Esophagus muscularis mucosa (tissue), 4 donors: ENCODE measurements around the gene PFKL. TPM values are rescaled to one million over a fixed set of nuclear protein-coding genes. Genes with fewer than 3 reads are reported as not detected.

ENCODE experiments used
- DNase-seq: peaks from one replicate; pipeline ENCODE4 v3.0.0-alpha.2; 2017; ENCODE audit errors: extremely low spot score
- H3K27ac ChIP-seq, 4 donors: fragments of 200-600 bp; sonication (generic); replicated peaks in 1 of 4; 1 replicate in 3 of 4; 2 replicates in 1 of 4; pipeline ENCODE4 v1.5.1; 2016 to 2019; ENCODE audit warnings: mild to moderate bottlenecking in 1 of 4
- H3K27me3 ChIP-seq, 4 donors: fragments of 200-600 bp; sonication (generic); one replicate each; pipeline versions ENCODE4 v1.5.1 to v1.6.0; 2016 to 2019
- H3K36me3 ChIP-seq, 4 donors: fragments of 200-600 bp; sonication (generic); one replicate each; pipeline ENCODE4 v1.5.1; 2016 to 2019
- H3K4me1 ChIP-seq, 4 donors: fragments of 200-600 bp; sonication (generic); one replicate each; pipeline ENCODE4 v1.5.1; 2016 to 2019
- H3K4me3 ChIP-seq, 4 donors: fragments of 200-600 bp; sonication (generic); 1 replicate in 2 of 4; 2 replicates in 2 of 4; pipeline ENCODE4 v1.5.1; 2016 to 2019; ENCODE audit warnings: mild to moderate bottlenecking in 4 of 4, moderate library complexity in 1 of 4
- H3K9me3 ChIP-seq, 4 donors: fragments of 200-600 bp; sonication (generic); 1 replicate in 3 of 4; 2 replicates in 1 of 4; pipeline ENCODE4 v1.5.1; 2016 to 2019
- EP300 ChIP-seq: sonication (generic); formaldehyde crosslinking; IDR thresholded peaks from one replicate; pipeline ENCODE4 v1.6.1; 2017; ENCODE audit warnings: antibody characterized with exemption
- POLR2A ChIP-seq: fragments of 450-650 bp; IDR thresholded peaks from one replicate; pipeline ENCODE4 v1.6.1; 2017; ENCODE audit warnings: antibody characterized with exemption, moderate library complexity, mild to moderate bottlenecking, low read depth
- POLR2AphosphoS5 ChIP-seq, 2 donors: sonication (generic); formaldehyde crosslinking; IDR thresholded peaks; one replicate each; pipeline ENCODE4 v1.6.1; 2017; ENCODE audit warnings: antibody characterized with exemption in 2 of 2
- WGBS: methylation state at CpG from one replicate; pipeline ENCODE4 v1.1.5; 2018; 5-methylcytosine and 5-hydroxymethylcytosine counted together
- intact Hi-C: fragments of 100-400 bp; cut with DNase I; formaldehyde crosslinking; loops from one replicate; pipeline ENCODE4 v1.15.1; 2023
- total RNA-seq, 4 donors: library from RNA; depleted of rRNA; stranded (reverse); fragments of >200 nt; gene quantifications; one replicate each; pipeline versions ENCODE4 v1.1.0 to v1.2.1, GENCODE V29; 2016
- TF ChIP-seq, protein P1 (sequence below), 3 experiments: fragments of 200-600 bp in 2 of 3; fragments of 450-650 bp in 1 of 3; sonication (generic) in 2 of 3; IDR thresholded peaks; one replicate each; pipeline ENCODE4 v1.5.1; 2017 to 2019; ENCODE audit warnings: antibody characterized with exemption in 3 of 3, mild to moderate bottlenecking in 2 of 3, moderate library complexity in 1 of 3

Gene PFKL
- total RNA-seq, 4 donors from 2014 or later: 61.5 to 109 (median 83.4) TPM

DNA sequence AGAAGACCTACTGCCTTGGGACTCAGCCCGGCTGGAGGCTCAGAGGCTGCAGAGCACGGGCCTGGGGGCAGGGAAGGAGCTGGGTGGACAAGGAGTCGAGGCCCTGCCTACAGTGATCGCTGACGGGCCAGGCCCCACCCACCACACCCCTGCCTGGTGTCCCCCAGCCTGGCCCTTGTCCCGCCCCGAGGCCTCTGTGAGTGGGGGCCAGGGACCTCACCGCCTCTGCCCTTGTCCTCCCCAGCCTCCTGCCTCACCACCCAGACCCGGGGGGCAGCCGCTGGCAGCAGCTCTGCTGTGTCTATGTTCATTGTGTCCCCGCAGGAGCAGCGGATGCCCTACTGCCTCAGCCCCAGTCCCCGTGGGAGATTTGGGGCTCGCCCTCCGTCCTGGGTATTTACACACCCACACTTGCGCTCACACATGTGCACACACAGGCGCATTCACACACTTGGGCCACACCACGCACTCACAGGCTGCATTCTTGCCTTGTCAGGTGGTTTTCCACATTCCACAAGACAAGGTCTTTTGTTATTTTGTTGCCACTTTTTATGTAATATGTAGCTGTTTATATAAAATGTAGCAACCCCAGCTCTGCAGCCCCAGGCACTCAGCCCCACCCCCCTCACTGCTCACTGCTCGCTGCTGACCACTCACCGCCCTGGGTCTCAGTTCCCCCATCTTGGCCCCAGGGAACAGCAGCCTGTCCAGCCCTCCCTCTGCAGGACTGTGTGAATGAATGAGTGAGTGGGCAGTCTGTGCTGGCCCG lies 7.3 kb downstream of the PFKL start:
- intact Hi-C loops: no loop called here
- Histone ChIP-seq H3K27me3 (no peaks in the 10 kb centered on the region), H3K4me3 (no peak overlapping the region), H3K9me3 (no peaks in the 10 kb centered on the region), H3K4me1 (peaks cover 38 to 56% (median 44%) of the 10 kb centered on the region in 4 donors), H3K27ac (no peak overlapping the region), H3K36me3 (peaks cover 17 to 50% (median 48%) of the 10 kb centered on the region in 4 donors)
- TF ChIP-seq, protein P1, sequence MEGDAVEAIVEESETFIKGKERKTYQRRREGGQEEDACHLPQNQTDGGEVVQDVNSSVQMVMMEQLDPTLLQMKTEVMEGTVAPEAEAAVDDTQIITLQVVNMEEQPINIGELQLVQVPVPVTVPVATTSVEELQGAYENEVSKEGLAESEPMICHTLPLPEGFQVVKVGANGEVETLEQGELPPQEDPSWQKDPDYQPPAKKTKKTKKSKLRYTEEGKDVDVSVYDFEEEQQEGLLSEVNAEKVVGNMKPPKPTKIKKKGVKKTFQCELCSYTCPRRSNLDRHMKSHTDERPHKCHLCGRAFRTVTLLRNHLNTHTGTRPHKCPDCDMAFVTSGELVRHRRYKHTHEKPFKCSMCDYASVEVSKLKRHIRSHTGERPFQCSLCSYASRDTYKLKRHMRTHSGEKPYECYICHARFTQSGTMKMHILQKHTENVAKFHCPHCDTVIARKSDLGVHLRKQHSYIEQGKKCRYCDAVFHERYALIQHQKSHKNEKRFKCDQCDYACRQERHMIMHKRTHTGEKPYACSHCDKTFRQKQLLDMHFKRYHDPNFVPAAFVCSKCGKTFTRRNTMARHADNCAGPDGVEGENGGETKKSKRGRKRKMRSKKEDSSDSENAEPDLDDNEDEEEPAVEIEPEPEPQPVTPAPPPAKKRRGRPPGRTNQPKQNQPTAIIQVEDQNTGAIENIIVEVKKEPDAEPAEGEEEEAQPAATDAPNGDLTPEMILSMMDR (IDR thresholded peaks at IDR 0.05): no peak
- TF ChIP-seq EP300 (no peak), POLR2AphosphoS5 (IDR thresholded peaks at IDR 0.05) (no peak), POLR2A (no peak)
- 94% methylated on average over 15 of the region's 21 CpGs for WGBS
- no peak for DNase-seq

DNA sequence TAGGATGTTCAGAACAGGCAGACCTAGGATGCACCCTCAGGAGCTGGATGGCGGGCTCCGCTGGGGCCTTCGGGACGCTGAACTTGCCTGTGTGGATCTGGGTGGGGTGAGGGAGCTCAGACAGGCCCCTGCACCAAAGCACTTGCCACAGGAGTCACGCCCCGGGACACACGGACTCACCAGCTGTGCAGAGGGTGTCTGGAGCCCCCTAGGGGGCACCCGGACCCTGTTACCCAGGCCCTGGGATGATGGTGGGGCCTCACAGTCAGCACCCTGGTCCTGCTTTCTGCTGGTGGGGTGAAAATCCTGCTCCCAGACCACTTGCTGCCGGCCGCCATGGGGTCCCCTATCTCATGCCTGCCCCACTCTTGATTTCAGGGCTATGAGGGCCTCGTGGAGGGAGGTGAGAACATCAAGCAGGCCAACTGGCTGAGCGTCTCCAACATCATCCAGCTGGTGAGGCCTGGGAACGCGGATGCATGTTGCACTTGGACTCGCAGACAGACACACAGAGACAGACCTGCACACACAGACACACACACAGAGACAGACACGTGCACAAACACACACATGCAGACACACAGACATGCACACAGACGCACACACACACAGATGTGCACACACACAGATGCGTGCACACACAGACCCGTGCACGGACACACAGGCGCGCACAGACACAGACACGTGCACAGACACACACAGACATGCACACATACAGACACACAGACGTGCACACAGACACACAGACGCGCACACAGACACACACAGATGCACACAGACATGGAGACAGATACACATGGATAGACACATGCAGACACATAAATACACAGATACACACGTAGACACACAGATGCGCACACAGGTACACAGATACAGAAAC lies 11.0 kb downstream of the PFKL start:
- TF ChIP-seq POLR2A (no peak), POLR2AphosphoS5 (IDR thresholded peaks at IDR 0.05) (no peak), EP300 (no peak)
- TF ChIP-seq, protein P1 (IDR thresholded peaks at IDR 0.05): no peak

DNA sequence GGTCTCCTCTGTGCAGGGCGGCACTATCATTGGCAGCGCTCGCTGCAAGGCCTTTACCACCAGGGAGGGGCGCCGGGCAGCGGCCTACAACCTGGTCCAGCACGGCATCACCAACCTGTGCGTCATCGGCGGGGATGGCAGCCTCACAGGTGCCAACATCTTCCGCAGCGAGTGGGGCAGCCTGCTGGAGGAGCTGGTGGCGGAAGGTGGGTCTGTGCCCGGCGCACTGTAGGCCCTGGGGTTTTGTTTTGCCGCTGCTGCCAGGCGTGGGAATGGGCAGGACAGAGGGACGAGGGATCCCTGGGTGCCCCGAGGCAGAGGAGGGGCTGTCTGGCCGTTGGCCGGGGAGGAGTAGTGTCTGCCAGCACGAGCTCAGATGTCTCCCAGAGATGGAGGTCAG lies 12.2 kb downstream of the PFKL start:
- no peak for DNase-seq
- H3K27me3 ChIP-seq: no peaks in the 10 kb centered on the region
- intact Hi-C loops: no loop called here
- 97% methylated on average over 6 of the region's 22 CpGs for WGBS
- peaks cover 0 to 8% (median 0%) of the 10 kb centered on the region in 4 donors for H3K4me1 ChIP-seq
- no peak overlapping the region for H3K4me3 ChIP-seq
- peaks cover 44 to 90% (median 88%) of the 10 kb centered on the region in 4 donors for H3K36me3 ChIP-seq
- TF ChIP-seq POLR2AphosphoS5 (IDR thresholded peaks at IDR 0.05): no peak
- TF ChIP-seq POLR2A: no peak
- TF ChIP-seq, protein P1 (IDR thresholded peaks at IDR 0.05): no peak
- no peak for TF ChIP-seq EP300
- H3K9me3 ChIP-seq: no peaks in the 10 kb centered on the region
- H3K27ac ChIP-seq: no peak overlapping the region

More for the DNA sequence above, 11.0 kb downstream of the PFKL start:
- WGBS: 82% methylated on average over 20 of the region's 28 CpGs
- Histone ChIP-seq H3K36me3 (peaks cover 44 to 86% (median 84%) of the 10 kb centered on the region in 4 donors), H3K4me3 (no peak overlapping the region), H3K9me3 (no peaks in the 10 kb centered on the region), H3K27me3 (no peaks in the 10 kb centered on the region), H3K27ac (no peak overlapping the region), H3K4me1 (peaks cover under 1 to 20% (median 7%) of the 10 kb centered on the region in 4 donors)
- intact Hi-C loops: no loop called here
- DNase-seq: no peak

DNA sequence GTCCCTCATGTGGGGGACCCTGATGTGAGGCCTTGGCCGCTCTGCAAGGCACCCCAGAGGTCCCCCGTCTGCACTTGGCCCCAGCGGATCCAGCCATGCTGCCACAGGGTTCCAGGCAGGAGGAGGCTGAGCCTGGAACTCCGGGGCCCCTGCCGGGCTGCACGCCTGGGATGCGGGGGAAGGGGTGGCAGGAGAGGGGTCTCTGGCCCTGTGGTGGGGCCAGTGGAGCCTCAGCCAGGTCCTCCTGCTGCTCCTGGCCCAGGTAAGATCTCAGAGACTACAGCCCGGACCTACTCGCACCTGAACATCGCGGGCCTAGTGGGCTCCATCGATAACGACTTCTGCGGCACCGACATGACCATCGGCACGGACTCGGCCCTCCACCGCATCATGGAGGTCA lies 12.9 kb downstream of the PFKL start:
- no peaks in the 10 kb centered on the region for H3K9me3 ChIP-seq
- WGBS: 99% methylated on average over 12 of the region's 19 CpGs
- no peak overlapping the region for H3K4me3 ChIP-seq
- no peak for DNase-seq
- peaks cover 0 to 1% (median 0%) of the 10 kb centered on the region in 4 donors for H3K4me1 ChIP-seq
- TF ChIP-seq POLR2A (no peak), POLR2AphosphoS5 (IDR thresholded peaks at IDR 0.05) (no peak)
- TF ChIP-seq, protein P1 (IDR thresholded peaks at IDR 0.05): no peak
- H3K27me3 ChIP-seq: no peaks in the 10 kb centered on the region
- intact Hi-C loops: no loop called here
- peaks cover 40 to 90% (median 88%) of the 10 kb centered on the region in 4 donors for H3K36me3 ChIP-seq
- no peak overlapping the region for H3K27ac ChIP-seq
